H1 (cell line): ENCODE results near the gene JOSD2. TPM values are rescaled to one million over a fixed set of nuclear protein-coding genes. Genes with fewer than 3 reads are reported as not detected.

Source experiments
- CTCF ChIA-PET: fragments of 300-600 bp; sonication (Branson Sonifier 250); formaldehyde crosslinking; loops from one replicate; lab custom pipeline; 2021; ENCODE audit not compliant: partially characterized antibody; lab: Charles Lee
- POLR2A ChIA-PET: fragments of 300-600 bp; sonication (Branson Sonifier 250); formaldehyde crosslinking; loops from one replicate; lab custom pipeline; 2021; ENCODE audit warnings: inconsistent platforms; ENCODE audit not compliant: partially characterized antibody; lab: Charles Lee
- DNase-seq, 2 experiments: peaks; one replicate each; pipeline versions ENCODE4 v3.0.0 to v3.0.0-alpha.2; 2010 to 2022; ENCODE audit warnings: low spot score in 2 of 2, low read depth in 1 of 2, mixed read lengths in 1 of 2
- FAIRE-seq: peaks from 2 replicates; lab custom pipeline; 2011; peaks lifted over from hg19 to GRCh38; lab: Jason Lieb, UNC
- H2AFZ ChIP-seq: 2 replicates; pipeline ENCODE4 v1.8.1; 2012; ENCODE audit warnings: low read length, inconsistent platforms
- H2AK5ac ChIP-seq: 2 replicates; pipeline ENCODE4 v1.6.1; 2013; ENCODE audit warnings: low read depth, low read length
- H2BK120ac ChIP-seq: replicated peaks from 2 replicates; pipeline ENCODE3; 2013; ENCODE audit warnings: low read depth, low read length, inconsistent platforms
- H2BK12ac ChIP-seq: 2 replicates; pipeline ENCODE4 v1.6.1; 2013; ENCODE audit warnings: low read depth, low read length
- H2BK15ac ChIP-seq: 2 replicates; pipeline ENCODE4 v1.6.1; 2013; ENCODE audit warnings: low read length
- H2BK20ac ChIP-seq: 2 replicates; pipeline ENCODE4 v1.6.1; 2013; ENCODE audit warnings: low read length
- H2BK5ac ChIP-seq: 2 replicates; pipeline ENCODE4 v1.6.1; 2013; ENCODE audit warnings: low read depth, low read length
- H3K14ac ChIP-seq: 2 replicates; pipeline ENCODE4 v1.6.1; 2013; ENCODE audit warnings: inconsistent platforms; ENCODE audit not compliant: insufficient read length
- H3K18ac ChIP-seq: 2 replicates; pipeline ENCODE4 v1.6.1; 2013; ENCODE audit warnings: low read length; ENCODE audit errors: extremely low read depth
- H3K23ac ChIP-seq: 2 replicates; pipeline ENCODE4 v1.6.1; 2013; ENCODE audit warnings: inconsistent platforms; ENCODE audit not compliant: insufficient read length
- H3K23me2 ChIP-seq: 2 replicates; pipeline ENCODE4 v1.6.1; 2013; ENCODE audit warnings: low read depth, low read length
- H3K27ac ChIP-seq: 2 replicates; pipeline ENCODE4 v1.6.1; 2011; ENCODE audit warnings: low read depth, low read length, inconsistent platforms
- H3K27me3 ChIP-seq, 4 experiments: replicated peaks in 1 of 4; 1 replicate in 1 of 4; 2 replicates in 3 of 4; pipeline versions ENCODE4 v1.6.1 to v1.8.1; 2011 to 2013; ENCODE audit warnings: low read length in 3 of 4, mild to moderate bottlenecking in 3 of 4, inconsistent platforms in 2 of 4, mixed read lengths in 2 of 4, moderate library complexity in 1 of 4; ENCODE audit not compliant: control insufficient read depth in 3 of 4, insufficient read depth in 3 of 4; ENCODE audit errors: extremely low read depth in 1 of 4
- H3K36me3 ChIP-seq, 4 experiments: 2 replicates each; pipeline versions ENCODE4 v1.6.1 to v1.8.1; 2011 to 2013; ENCODE audit warnings: mild to moderate bottlenecking in 4 of 4, low read length in 3 of 4, moderate library complexity in 2 of 4, control low read depth in 1 of 4, inconsistent platforms in 1 of 4; ENCODE audit not compliant: insufficient read depth in 4 of 4, control insufficient read depth in 2 of 4
- H3K4ac ChIP-seq: replicated peaks from 2 replicates; pipeline ENCODE3; 2013; ENCODE audit warnings: low read length, low read depth, mixed read lengths, inconsistent platforms; ENCODE audit not compliant: insufficient read length
- H3K4me1 ChIP-seq, 4 experiments: replicated peaks in 1 of 4; 1 replicate in 1 of 4; 2 replicates in 3 of 4; pipeline versions ENCODE4 v1.6.1 to v1.8.1; 2011 to 2013; ENCODE audit warnings: low read length in 3 of 4, inconsistent platforms in 2 of 4, mixed read lengths in 1 of 4; ENCODE audit not compliant: insufficient read depth in 4 of 4, control insufficient read depth in 3 of 4
- H3K4me2 ChIP-seq, 2 experiments: 2 replicates each; pipeline versions ENCODE4 v1.6.1 to v1.8.1; 2011 to 2013; ENCODE audit warnings: low read depth in 2 of 2, low read length in 2 of 2, control low read depth in 1 of 2, inconsistent platforms in 1 of 2, mild to moderate bottlenecking in 1 of 2; ENCODE audit not compliant: insufficient read depth in 1 of 2
- H3K4me3 ChIP-seq, 4 experiments: fragments of 200-600, 300-600 bp in 1 of 4; sonication (generic), shearing (Covaris generic), sonication (Bioruptor Twin) in 1 of 4; 2 replicates each; pipeline versions ENCODE4 v1.5.1 to v1.8.1; 2011 to 2016; ENCODE audit warnings: low read length in 4 of 4, low read depth in 3 of 4, control low read depth in 2 of 4, inconsistent platforms in 2 of 4, mild to moderate bottlenecking in 2 of 4, mixed read lengths in 1 of 4, moderate library complexity in 1 of 4; ENCODE audit not compliant: insufficient read depth in 2 of 4; ENCODE audit errors: extremely low read depth in 1 of 4
- H3K56ac ChIP-seq: replicated peaks from 2 replicates; pipeline ENCODE3; 2013; ENCODE audit warnings: low read depth, mild to moderate bottlenecking, mixed read lengths, low read length, inconsistent platforms; ENCODE audit not compliant: insufficient read length
- H3K79me1 ChIP-seq: 2 replicates; pipeline ENCODE4 v1.6.1; 2013; ENCODE audit warnings: low read depth, low read length, control low read depth
- H3K79me2 ChIP-seq, 2 experiments: 2 replicates each; pipeline versions ENCODE4 v1.6.1 to v1.8.1; 2012 to 2013; ENCODE audit warnings: low read length in 2 of 2, mild to moderate bottlenecking in 2 of 2, inconsistent platforms in 1 of 2; ENCODE audit not compliant: insufficient read depth in 2 of 2, control insufficient read depth in 1 of 2
- H3K9ac ChIP-seq, 4 experiments: replicated peaks in 1 of 4; 1 replicate in 1 of 4; 2 replicates in 3 of 4; pipeline versions ENCODE4 v1.6.1 to v1.8.1; 2011 to 2013; ENCODE audit warnings: low read depth in 3 of 4, low read length in 3 of 4, control low read depth in 2 of 4, mild to moderate bottlenecking in 2 of 4, moderate library complexity in 2 of 4, inconsistent platforms in 1 of 4; ENCODE audit errors: extremely low read depth in 1 of 4
- H3K9me3 ChIP-seq, 2 experiments: 2 replicates each; pipeline versions ENCODE4 v1.6.1 to v1.8.1; 2012 to 2013; ENCODE audit warnings: mild to moderate bottlenecking in 2 of 2, moderate library complexity in 2 of 2, control low read depth in 1 of 2, inconsistent platforms in 1 of 2, low read depth in 1 of 2, low read length in 1 of 2, mixed read lengths in 1 of 2; ENCODE audit not compliant: insufficient read depth in 2 of 2
- H4K20me1 ChIP-seq, 2 experiments: replicated peaks in 1 of 2; 2 replicates each; pipeline versions ENCODE3 to v1.8.1; 2011 to 2013; ENCODE audit warnings: inconsistent platforms in 2 of 2, low read length in 2 of 2, mild to moderate bottlenecking in 1 of 2; ENCODE audit not compliant: insufficient read depth in 2 of 2, control insufficient read depth in 1 of 2
- H4K5ac ChIP-seq: 2 replicates; pipeline ENCODE4 v1.6.1; 2013; ENCODE audit warnings: low read length, low read depth, mixed read lengths, inconsistent platforms; ENCODE audit not compliant: insufficient read length
- H4K8ac ChIP-seq: 2 replicates; pipeline ENCODE4 v1.8.0; 2013; ENCODE audit warnings: mild to moderate bottlenecking, moderate library complexity, low read length, inconsistent platforms; ENCODE audit not compliant: insufficient read depth; ENCODE audit errors: extremely low read depth
- H4K91ac ChIP-seq: replicated peaks from 2 replicates; pipeline ENCODE3; 2013; ENCODE audit warnings: low read length, mixed read lengths, inconsistent platforms; ENCODE audit not compliant: insufficient read length
- ATF3 ChIP-seq: IDR thresholded peaks from 2 replicates; pipeline ENCODE4 v1.6.1; 2011; ENCODE audit warnings: low read depth, mild to moderate bottlenecking, low read length; ENCODE audit not compliant: insufficient read depth
- BACH1 ChIP-seq: IDR thresholded peaks from 2 replicates; pipeline ENCODE4 v1.6.1; 2012; ENCODE audit warnings: low read length, improper control_type of control experiment
- BCL11A ChIP-seq, 2 experiments: IDR thresholded peaks; one replicate each; pipeline ENCODE4 v1.6.1; 2011; ENCODE audit warnings: low read depth in 2 of 2, low read length in 2 of 2, mild to moderate bottlenecking in 2 of 2
- CBX5 ChIP-seq: fragments of 300-800, 300-1000 bp; sonication (generic); IDR thresholded peaks from 2 replicates; pipeline ENCODE4 v1.7.1; 2016; ENCODE audit warnings: antibody characterized with exemption, low read length, low read depth
- CHD1 ChIP-seq: IDR thresholded peaks from 2 replicates; pipeline ENCODE4 v1.6.1; 2012; ENCODE audit warnings: low read depth, low read length, improper control_type of control experiment
- HDAC6 ChIP-seq: IDR thresholded peaks from one replicate; pipeline ENCODE4 v1.7.1; 2012; ENCODE audit warnings: low read depth, mild to moderate bottlenecking, inconsistent platforms, low read length, moderate library complexity
- JUND ChIP-seq: IDR thresholded peaks from 2 replicates; pipeline ENCODE4 v1.6.1; 2011; ENCODE audit warnings: mild to moderate bottlenecking, improper control_type of control experiment, low read length
- NANOG ChIP-seq: IDR thresholded peaks from 2 replicates; pipeline ENCODE4 v1.6.1; 2011; ENCODE audit warnings: low read length, low read depth, mild to moderate bottlenecking, inconsistent platforms; ENCODE audit not compliant: insufficient read depth, poor library complexity, severe bottlenecking
- SAP30 ChIP-seq: fragments of 300-600 bp; sonication (generic); IDR thresholded peaks from 2 replicates; pipeline ENCODE4 v1.7.1; 2012; ENCODE audit warnings: low read length, moderate library complexity, mild to moderate bottlenecking, inconsistent platforms; ENCODE audit not compliant: insufficient read depth, insufficient replicate concordance
- SIX5 ChIP-seq: IDR thresholded peaks from 2 replicates; pipeline ENCODE4 v1.6.1; 2011; ENCODE audit warnings: mild to moderate bottlenecking, low read depth, low read length
- SUZ12 ChIP-seq: fragments of 200-600 bp; sonication (generic); IDR thresholded peaks from 2 replicates; pipeline ENCODE4 v1.6.1; 2012; ENCODE audit warnings: mild to moderate bottlenecking, inconsistent platforms, low read length, moderate library complexity, mixed read lengths
- TAF1 ChIP-seq: IDR thresholded peaks from 2 replicates; pipeline ENCODE4 v1.6.1; 2011; ENCODE audit warnings: mild to moderate bottlenecking, low read depth, low read length
- TAF7 ChIP-seq: optimal IDR thresholded peaks from 2 replicates; pipeline ENCODE3; 2011; ENCODE audit warnings: low read depth, mild to moderate bottlenecking, inconsistent platforms, low read length, moderate library complexity, borderline replicate concordance
- TBP ChIP-seq: IDR thresholded peaks from 2 replicates; pipeline ENCODE4 v1.6.1; 2011; ENCODE audit warnings: low read depth, low read length, improper control_type of control experiment
- WGBS, 2 experiments: shearing (Covaris generic) in 1 of 2; methylation state at CpG; one replicate each; pipeline versions ENCODE4 v1.1.6 to v1.1.7; 2013 to 2015; ENCODE audit warnings: low lambda C conversion rate in 2 of 2, mixed read lengths in 2 of 2, inconsistent platforms in 1 of 2, low coverage in 1 of 2, missing lambda C conversion rate in 1 of 2; ENCODE audit not compliant: insufficient replicate concordance in 2 of 2, insufficient coverage in 1 of 2, insufficient read length in 1 of 2; ENCODE audit errors: extremely low coverage in 1 of 2, missing lambda C conversion rate in 1 of 2; 5-methylcytosine and 5-hydroxymethylcytosine counted together
- polyA plus RNA-seq, 7 experiments: library from polyadenylated mRNA; depleted of rRNA in 3 of 7; stranded (reverse) in 5 of 7; unstranded in 2 of 7; fragments of >200 nt in 5 of 7; fragments of 200-250 nt in 2 of 7; gene quantifications; 1 replicate in 5 of 7; 2 replicates in 1 of 7; 4 replicates in 1 of 7; pipeline versions ENCODE4 v1.2.1 to v1.2.3, GENCODE V29; 2011 to 2013; ENCODE audit warnings: missing spikeins in 2 of 7, mixed read lengths in 2 of 7
- total RNA-seq: library from RNA; stranded (reverse); fragmentation: NEBNext Ultra II Directional; extraction: Animal tissue kit (Norgen Biotek cat#: 25700); gene quantifications from 2 replicates; pipeline ENCODE4 v1.2.1, GENCODE V29; 2021

JOSD2 gene
- total and polyA plus RNA-seq, 2 of the 8 experiments (the other 6 are each of a cell fraction or from before 2014, with no cell fraction given), result 1.9 to 6.6 TPM

GRCh38 chr19:50507376-50507775 lies 3.6 kb downstream of the JOSD2 start:
- H3K23ac ChIP-seq, result no peak overlapping the region
- peaks cover 0 to 3% (median 3%) of the 10 kb centered on the region in 4 experiments; a peak in 4 of 7 replicates for H3K4me1 ChIP-seq
- no peak overlapping the region for H2BK12ac ChIP-seq
- H2AK5ac ChIP-seq, result no peak overlapping the region
- 94% methylated on average over 8 of the region's 8 CpGs; no CpG with 5 or more reads in 1 of the 2 experiments for WGBS, 2 experiments
- no peaks in the 10 kb centered on the region; the same call in 1 of the 2 replicates for H3K23me2 ChIP-seq
- no peak overlapping the region for H3K18ac ChIP-seq
- no peak overlapping the region for H4K5ac ChIP-seq
- H3K27me3 ChIP-seq, result peaks cover 0 to 16% (median 12%) of the 10 kb centered on the region in 4 experiments; a peak in 5 of 7 replicates
- H3K79me2 ChIP-seq, result no peaks in the 10 kb centered on the region
- no peak overlapping the region for H2BK5ac ChIP-seq
- no peak overlapping the region for H3K56ac ChIP-seq
- H3K4ac ChIP-seq, result no peak overlapping the region
- ChIA-PET POLR2A (no interaction called here), CTCF (interaction anchor here (1.6 to 3.7 kb wide), 2 partner anchors 42 to 48 kb away, joined by 3 to 17 read pairs; no protein-coding TSS in a partner anchor)
- H3K4me3 ChIP-seq, result no peak overlapping the region
- H3K79me1 ChIP-seq, result no peaks in the 10 kb centered on the region; the same call in 1 of the 2 replicates
- H3K27ac ChIP-seq, result no peak overlapping the region
- FAIRE-seq (no peak), DNase-seq (no peak)
- no peaks in the 10 kb centered on the region for H3K36me3 ChIP-seq
- H3K9me3 ChIP-seq, result no peaks in the 10 kb centered on the region
- no peak overlapping the region for H2BK20ac ChIP-seq
- peaks cover 0 to 1% of the 10 kb centered on the region in 2 experiments for H4K20me1 ChIP-seq
- no peak overlapping the region for H2AFZ ChIP-seq
- H3K4me2 ChIP-seq, result no peak overlapping the region
- no peak overlapping the region for H4K8ac ChIP-seq
- H2BK15ac ChIP-seq, result no peak overlapping the region
- H4K91ac ChIP-seq, result no peak overlapping the region
- no peak overlapping the region for H3K9ac ChIP-seq
- H3K14ac ChIP-seq, result no peak overlapping the region
- H2BK120ac ChIP-seq, result no peak overlapping the region
- TF ChIP-seq TAF1 (no peak), JUND (no peak), CHD1 (no peak), SIX5 (no peak), NANOG (no peak), ATF3 (no peak), SAP30 (no peak), BCL11A (IDR thresholded peaks at IDR 0.05; ENCODE audit: low read depth in 2 of 2, low read length in 2 of 2) (no peak), BACH1 (no peak), SUZ12 (no peak), TAF7 (no peak), HDAC6 (no peak), TBP (no peak), CBX5 (no peak)
